Measurements from ENCODE around the gene FOXI1. TPM values are rescaled to one million over a fixed set of nuclear protein-coding genes. Genes with fewer than 3 reads are reported as not detected.

Gene FOXI1
- total RNA-seq, 2 donors from 2014 or later, result not detected

GRCh38 chr5:170144286-170145023, 38.8 kb downstream of the FOXI1 start:
- intact Hi-C loops (cut with DNase I), result no loop called here
- no peak for DNase-seq (ENCODE audit: low spot score)

- intact Hi-C loops (cut with DNase I), result no loop called here
- DNase-seq (ENCODE audit: low spot score), result no peak
Measured at GRCh38 chr5:170145462-170145861, 39.8 kb downstream of the FOXI1 start.

- intact Hi-C loops (cut with DNase I), result no loop called here
- no peak for DNase-seq (ENCODE audit: low spot score)
Measured at GRCh38 chr5:170147051-170147752, 41.5 kb downstream of the FOXI1 start.

- DNase-seq (ENCODE audit: low spot score), result no peak
- intact Hi-C loops (cut with DNase I), result no loop called here
Measured at GRCh38 chr5:170147753-170148264, 42.1 kb downstream of the FOXI1 start.

GRCh38 chr5:170148430-170149205, 42.9 kb downstream of the FOXI1 start:
- DNase-seq (ENCODE audit: low spot score), result no peak
- intact Hi-C loops (cut with DNase I), result no loop called here

- DNase-seq (ENCODE audit: low spot score), result no peak
- intact Hi-C loops (cut with DNase I), result no loop called here
Measured at GRCh38 chr5:170149206-170149515, 43.5 kb downstream of the FOXI1 start.

- intact Hi-C loops (cut with DNase I), result no loop called here
Measured at GRCh38 chr5:170150713-170151096, 45.0 kb downstream of the FOXI1 start.

GRCh38 chr5:170151097-170151831, 45.6 kb downstream of the FOXI1 start:
- DNase-seq (ENCODE audit: low spot score), result no peak
- intact Hi-C loops (cut with DNase I), result no loop called here

More at GRCh38 chr5:170150713-170151096, 45.0 kb downstream of the FOXI1 start:
- no peak for DNase-seq (ENCODE audit: low spot score)

- intact Hi-C loops (cut with DNase I), result no loop called here
Measured at GRCh38 chr5:170152767-170153166, 47.1 kb downstream of the FOXI1 start.

GRCh38 chr5:170154297-170154696, 48.6 kb downstream of the FOXI1 start:
- no peak for DNase-seq (ENCODE audit: low spot score)
- intact Hi-C loops (cut with DNase I), result no loop called here

More at GRCh38 chr5:170152767-170153166, 47.1 kb downstream of the FOXI1 start:
- no peak for DNase-seq (ENCODE audit: low spot score)

GRCh38 chr5:170154744-170155143, 49.0 kb downstream of the FOXI1 start:
- intact Hi-C loops (cut with DNase I), result no loop called here
- DNase-seq (ENCODE audit: low spot score), result no peak

GRCh38 chr5:170155771-170156170, 50.1 kb downstream of the FOXI1 start:
- intact Hi-C loops (cut with DNase I), result no loop called here
- no peak for DNase-seq (ENCODE audit: low spot score)

GRCh38 chr5:170159101-170159698, 53.5 kb downstream of the FOXI1 start:
- intact Hi-C loops (cut with DNase I), result no loop called here
- no peak for DNase-seq (ENCODE audit: low spot score)

Other genes with a start within 250 kb of the FOXI1 start
- gene INSYN2B, start 125.4 kb upstream of the FOXI1 start, total RNA-seq, result under 1 TPM in 1 of 2 donors, not detected in 1; 0.19 TPM
- gene C5orf58, start 127.1 kb downstream of the FOXI1 start, total RNA-seq, result not detected
- gene LCP2, start 191.9 kb downstream of the FOXI1 start, total RNA-seq, result 10 to 100 TPM; 19.3 to 25.0 TPM